Ovary (tissue), 9 donors: ENCODE data around the gene CELF2. TPM values are rescaled to one million over a fixed set of nuclear protein-coding genes. Genes with fewer than 3 reads are reported as not detected.

Experiments
- DNase-seq, 5 donors: peaks; one replicate each; pipeline ENCODE4 v3.0.0-alpha.2; 2019 to 2020
- H3K27ac ChIP-seq, 2 donors: fragments of 200-600 bp; one replicate each; pipeline versions ENCODE4 v1.5.1 to v1.8.0; 2019 to 2022
- H3K27me3 ChIP-seq: fragments of 200-600 bp; one replicate; pipeline ENCODE4 v1.8.0; 2022
- H3K36me3 ChIP-seq: fragments of 200-600 bp; sonication (generic); one replicate; pipeline ENCODE4 v1.5.1; 2019
- H3K4me1 ChIP-seq: one replicate; pipeline ENCODE4 v1.8.1; 2013; ENCODE audit warnings: mild to moderate bottlenecking, moderate library complexity; ENCODE audit not compliant: insufficient read depth
- H3K4me3 ChIP-seq: fragments of 200-600 bp; sonication (generic); one replicate; pipeline ENCODE4 v1.5.1; 2017
- H3K9me3 ChIP-seq, 2 donors: fragments of 200-600 bp in 1 of 2; sonication (generic) in 1 of 2; one replicate each; pipeline versions ENCODE4 v1.5.1 to v1.8.1; 2013 to 2019; ENCODE audit warnings: mild to moderate bottlenecking in 1 of 2, moderate library complexity in 1 of 2
- EP300 ChIP-seq: sonication (generic); formaldehyde crosslinking; IDR thresholded peaks from one replicate; pipeline ENCODE4 v1.6.1; 2017; ENCODE audit warnings: antibody characterized with exemption
- POLR2A ChIP-seq: fragments of 450-650 bp; IDR thresholded peaks from one replicate; pipeline ENCODE4 v1.6.1; 2017; ENCODE audit warnings: antibody characterized with exemption, mild to moderate bottlenecking, moderate library complexity
- WGBS, 3 donors: extraction: QIAGEN DNeasy Blood & Tissue Kit in 1 of 3; methylation state at CpG; one replicate each; pipeline versions ENCODE4 v1.1.5 to v1.1.7; 2013 to 2017; 5-methylcytosine and 5-hydroxymethylcytosine counted together
- intact Hi-C, 4 donors: fragments of 100-400 bp; cut with DNase I; formaldehyde crosslinking; loops; one replicate each; pipeline versions ENCODE4 v1.11.0 to v1.15.1; 2022 to 2023
- polyA plus RNA-seq, 2 donors: library from polyadenylated mRNA; stranded (reverse); fragments of 200-250 nt in 1 of 2; fragments of 350-450 nt in 1 of 2; fragmentation: Illumina TruSeq in 1 of 2; extraction: RNeasy Lipid Tissue Mini Kit (QIAGEN cat#74804) in 1 of 2; gene quantifications; one replicate each; pipeline ENCODE4 v1.2.3, GENCODE V29; 2013 to 2014
- total RNA-seq, 7 donors: library from RNA; depleted of rRNA in 2 of 7; stranded (reverse); fragments of >200 nt in 2 of 7; fragmentation: NEBNext Ultra II Directional in 3 of 7; extraction: Animal tissue kit (Norgen Biotek cat#: 25700) in 3 of 7; gene quantifications; one replicate each; pipeline versions ENCODE4 v1.1.0 to v1.2.4, GENCODE V29; 2016 to 2023
- TF ChIP-seq, protein P1 (sequence below), 3 donors: fragments of 450-650 bp in 2 of 3; fragments of 200-600 bp in 1 of 3; IDR thresholded peaks; one replicate each; pipeline versions ENCODE4 v1.5.1 to v1.8.0; 2016 to 2022; ENCODE audit warnings: antibody characterized with exemption in 3 of 3, mild to moderate bottlenecking in 1 of 3
- donor health status: DM: no; HTN: no; CAD: no; lungs with moderate emphysema.
- donor health status: DM: no; HTN: no; CAD: no.
- donor health status: Bipolar disorder and iron deficiency.
- donor health status: DM: yes; HTN: yes; CAD: no.
- donor health status: DM: no; HTN: no; CAD: no.
- donor health status: DM: yes; HTN: yes; CAD: no.

The CELF2 gene
- total and polyA plus RNA-seq, 9 donors: 38.8 to 107 (median 69.0) TPM

DNA sequence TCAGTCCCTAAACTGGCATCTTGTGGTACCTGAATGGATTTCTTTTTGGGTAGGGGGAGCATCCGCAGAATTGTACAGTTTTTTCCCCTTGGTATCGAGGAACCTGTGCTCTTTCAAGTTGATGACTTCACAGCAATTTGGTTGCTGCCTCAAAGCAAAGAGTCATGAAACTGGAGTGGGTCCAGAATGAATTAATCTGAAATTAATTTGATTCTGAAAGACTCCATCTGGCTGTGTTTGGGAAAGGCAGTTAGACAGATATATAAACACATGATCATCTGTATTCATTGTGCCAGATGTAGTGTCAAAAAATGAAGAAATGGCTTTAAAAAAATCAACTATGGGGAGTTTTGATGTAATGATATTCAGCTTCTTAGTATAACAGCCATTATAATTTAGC lies 136.1 kb downstream of the CELF2 start:
- Histone ChIP-seq H3K36me3 (no peaks in the 10 kb centered on the region), H3K4me3 (no peak overlapping the region), H3K9me3 (no peaks in the 10 kb centered on the region), H3K4me1 (peaks cover 17% of the 10 kb centered on the region), H3K27ac (no peak overlapping the region), H3K27me3 (no peaks in the 10 kb centered on the region)
- no peak for DNase-seq
- 93 to 98% (median 98%) methylated on average over 2 of the region's 2 CpGs for WGBS, 3 donors
- intact Hi-C loops: no loop called here
- TF ChIP-seq POLR2A (no peak), EP300 (no peak)
- TF ChIP-seq, protein P1, sequence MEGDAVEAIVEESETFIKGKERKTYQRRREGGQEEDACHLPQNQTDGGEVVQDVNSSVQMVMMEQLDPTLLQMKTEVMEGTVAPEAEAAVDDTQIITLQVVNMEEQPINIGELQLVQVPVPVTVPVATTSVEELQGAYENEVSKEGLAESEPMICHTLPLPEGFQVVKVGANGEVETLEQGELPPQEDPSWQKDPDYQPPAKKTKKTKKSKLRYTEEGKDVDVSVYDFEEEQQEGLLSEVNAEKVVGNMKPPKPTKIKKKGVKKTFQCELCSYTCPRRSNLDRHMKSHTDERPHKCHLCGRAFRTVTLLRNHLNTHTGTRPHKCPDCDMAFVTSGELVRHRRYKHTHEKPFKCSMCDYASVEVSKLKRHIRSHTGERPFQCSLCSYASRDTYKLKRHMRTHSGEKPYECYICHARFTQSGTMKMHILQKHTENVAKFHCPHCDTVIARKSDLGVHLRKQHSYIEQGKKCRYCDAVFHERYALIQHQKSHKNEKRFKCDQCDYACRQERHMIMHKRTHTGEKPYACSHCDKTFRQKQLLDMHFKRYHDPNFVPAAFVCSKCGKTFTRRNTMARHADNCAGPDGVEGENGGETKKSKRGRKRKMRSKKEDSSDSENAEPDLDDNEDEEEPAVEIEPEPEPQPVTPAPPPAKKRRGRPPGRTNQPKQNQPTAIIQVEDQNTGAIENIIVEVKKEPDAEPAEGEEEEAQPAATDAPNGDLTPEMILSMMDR (IDR thresholded peaks at IDR 0.05): no peak

DNA sequence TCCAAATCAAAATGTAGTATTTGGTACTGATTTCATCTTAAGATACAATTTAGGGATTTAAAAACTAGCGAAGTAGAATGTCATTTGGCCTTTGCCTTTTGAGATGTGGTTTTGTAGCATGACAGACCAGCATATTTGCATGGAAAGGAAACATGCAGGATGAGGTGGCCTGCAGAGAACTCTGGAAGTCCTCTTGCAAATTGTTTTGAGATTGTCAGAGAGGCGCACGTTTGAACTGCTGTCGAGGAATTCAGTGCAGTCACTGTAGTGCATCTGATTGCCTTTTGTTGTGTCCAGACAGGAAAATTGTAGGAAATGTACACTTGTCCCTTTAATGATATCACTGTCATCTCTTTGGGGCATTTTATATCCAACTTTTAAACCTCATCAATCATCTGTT lies 136.7 kb downstream of the CELF2 start:
- Histone ChIP-seq H3K36me3 (no peaks in the 10 kb centered on the region), H3K27me3 (no peaks in the 10 kb centered on the region), H3K9me3 (no peaks in the 10 kb centered on the region), H3K27ac (no peak overlapping the region), H3K4me3 (no peak overlapping the region), H3K4me1 (peaks cover 15% of the 10 kb centered on the region)
- intact Hi-C loops: no loop called here
- no peak for TF ChIP-seq POLR2A
- TF ChIP-seq EP300: no peak
- TF ChIP-seq, protein P1 (IDR thresholded peaks at IDR 0.05): no peak
- no peak for DNase-seq
- 86 to 88% (median 86%) methylated on average over 4 of the region's 4 CpGs for WGBS, 3 donors

DNA sequence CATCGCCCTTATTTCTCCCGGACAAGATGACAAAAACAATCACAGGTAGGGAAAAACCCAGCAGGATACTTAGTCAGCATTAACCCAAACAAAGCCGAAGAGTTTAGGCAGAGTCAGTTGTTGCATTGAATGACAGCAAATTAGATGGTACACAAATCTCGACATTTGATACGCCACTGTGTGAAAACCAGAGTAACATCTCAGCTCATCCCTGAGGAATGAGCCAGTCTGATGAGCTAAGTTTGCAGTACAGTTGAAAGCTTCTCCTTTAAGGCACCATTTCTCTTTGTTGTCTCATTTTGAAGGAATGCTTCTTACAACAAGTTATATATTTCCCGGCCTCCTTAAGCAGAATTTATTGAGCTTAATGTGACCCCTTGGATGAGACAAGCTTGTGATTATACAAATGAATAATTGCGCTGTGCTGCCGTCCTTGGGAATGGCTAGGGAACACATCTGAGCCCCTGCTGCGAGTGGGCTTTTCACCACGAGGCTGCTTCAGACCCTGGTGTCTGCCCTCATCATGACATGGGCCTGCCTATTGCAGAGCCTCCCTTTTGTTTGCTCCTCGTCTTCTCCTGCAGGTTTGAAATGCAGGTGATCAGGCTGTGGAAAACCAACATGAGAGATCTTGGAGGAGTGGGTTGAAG lies 137.3 kb downstream of the CELF2 start:
- Histone ChIP-seq H3K27ac (no peak overlapping the region), H3K27me3 (no peaks in the 10 kb centered on the region), H3K4me3 (no peak overlapping the region), H3K36me3 (no peaks in the 10 kb centered on the region), H3K9me3 (no peaks in the 10 kb centered on the region), H3K4me1 (peaks cover 15% of the 10 kb centered on the region)
- intact Hi-C loops: no loop called here
- TF ChIP-seq, protein P1 (IDR thresholded peaks at IDR 0.05): no peak
- no peak for TF ChIP-seq EP300
- TF ChIP-seq POLR2A: no peak
- 67 to 77% (median 76%) methylated on average over 11 of the region's 11 CpGs for WGBS, 3 donors
- no peak for DNase-seq

DNA sequence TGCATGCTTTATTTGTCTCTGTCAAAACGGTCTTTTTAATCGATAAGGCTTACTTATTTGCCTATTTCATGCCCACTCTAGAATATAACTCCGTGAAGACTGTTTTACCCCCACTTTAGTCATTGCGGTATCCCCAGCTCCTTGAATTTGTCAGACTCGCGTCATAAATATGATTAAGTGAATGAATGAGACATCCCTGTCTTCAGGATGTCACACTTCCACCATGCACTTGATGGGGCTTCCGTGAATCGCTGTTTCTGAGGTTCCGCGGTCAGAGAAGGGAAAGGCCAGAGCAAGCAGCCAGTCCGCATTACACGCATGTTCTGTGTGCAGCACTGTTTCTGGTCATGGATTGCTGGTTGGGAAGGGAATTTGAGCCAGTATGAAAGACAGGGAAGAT lies 138.8 kb downstream of the CELF2 start:
- H3K27ac ChIP-seq: no peak overlapping the region
- no peaks in the 10 kb centered on the region for H3K36me3 ChIP-seq
- no peak for DNase-seq
- no peaks in the 10 kb centered on the region for H3K27me3 ChIP-seq
- H3K9me3 ChIP-seq: no peaks in the 10 kb centered on the region
- WGBS, 3 donors: 97 to 98% (median 97%) methylated on average over 12 of the region's 12 CpGs
- no peak overlapping the region for H3K4me3 ChIP-seq
- TF ChIP-seq POLR2A: no peak
- TF ChIP-seq, protein P1 (IDR thresholded peaks at IDR 0.05): no peak
- TF ChIP-seq EP300: no peak
- intact Hi-C loops: no loop called here
- H3K4me1 ChIP-seq: peaks cover 9% of the 10 kb centered on the region
